Hepatocyte (in vitro differentiated cells): ENCODE data around the gene SLC5A10. TPM values are rescaled to one million over a fixed set of nuclear protein-coding genes. Genes with fewer than 3 reads are reported as not detected.

Experiments used
- DNase-seq: peaks from one replicate; pipeline ENCODE4 v3.0.0-alpha.2; 2016; ENCODE audit warnings: low spot score
- H2AFZ ChIP-seq: fragments of 200-600 bp; sonication (generic); 2 replicates; pipeline ENCODE4 v1.6.0; 2016; ENCODE audit warnings: antibody characterized with exemption, mild to moderate bottlenecking
- H3K27ac ChIP-seq: fragments of 200-600 bp; sonication (generic); 2 replicates; pipeline ENCODE4 v1.5.1; 2016; ENCODE audit warnings: mild to moderate bottlenecking
- H3K27me3 ChIP-seq: fragments of 200-600 bp; sonication (generic); 2 replicates; pipeline ENCODE4 v1.6.1; 2016
- H3K36me3 ChIP-seq: fragments of 200-600 bp; sonication (generic); replicated peaks from 2 replicates; pipeline ENCODE4 v1.5.1; 2016; ENCODE audit warnings: low read depth; ENCODE audit not compliant: insufficient read depth
- H3K4me1 ChIP-seq: fragments of 200-600 bp; sonication (generic); 2 replicates; pipeline ENCODE4 v1.5.1; 2016; ENCODE audit warnings: mild to moderate bottlenecking, moderate library complexity; ENCODE audit not compliant: insufficient read depth
- H3K4me2 ChIP-seq: fragments of 200-600 bp; sonication (generic); 2 replicates; pipeline ENCODE4 v1.6.0; 2016
- H3K4me3 ChIP-seq: fragments of 200-600 bp; sonication (generic); 2 replicates; pipeline ENCODE4 v1.5.1; 2016; ENCODE audit warnings: mild to moderate bottlenecking
- H3K79me2 ChIP-seq: fragments of 200-600 bp; sonication (generic); 2 replicates; pipeline ENCODE4 v1.6.0; 2017; ENCODE audit warnings: mild to moderate bottlenecking
- H3K9me2 ChIP-seq: fragments of 200-600 bp; sonication (generic); replicated peaks from 2 replicates; pipeline ENCODE4 v1.6.0; 2017; ENCODE audit warnings: mild to moderate bottlenecking; ENCODE audit not compliant: insufficient read depth
- H3K9me3 ChIP-seq: fragments of 200-600 bp; sonication (generic); 2 replicates; pipeline ENCODE4 v1.5.1; 2016; ENCODE audit warnings: low read depth, mild to moderate bottlenecking
- H4K20me1 ChIP-seq: fragments of 200-600 bp; sonication (generic); 2 replicates; pipeline ENCODE4 v1.6.0; 2016; ENCODE audit warnings: mild to moderate bottlenecking; ENCODE audit not compliant: insufficient read depth, poor library complexity, severe bottlenecking
- EZH2 ChIP-seq: fragments of 200-600 bp; sonication (generic); IDR thresholded peaks from 2 replicates; pipeline ENCODE4 v1.6.1; 2016; ENCODE audit warnings: antibody characterized with exemption, mild to moderate bottlenecking, borderline replicate concordance
- EZH2phosphoT487 ChIP-seq: fragments of 200-600 bp; sonication (generic); IDR thresholded peaks from one replicate; pipeline ENCODE4 v1.6.1; 2018; ENCODE audit warnings: antibody characterized with exemption, mild to moderate bottlenecking, low read depth, moderate library complexity; ENCODE audit not compliant: unreplicated experiment, severe bottlenecking
- WGBS: methylation state at CpG from one replicate; pipeline ENCODE4 v1.1.6; 2016; ENCODE audit warnings: low lambda C conversion rate; ENCODE audit errors: missing lambda C conversion rate; 5-methylcytosine and 5-hydroxymethylcytosine counted together
- polyA plus RNA-seq: library from polyadenylated mRNA; unstranded; fragments of >200 nt; fragmentation: Nextera tagmentation; extraction: Ambion mirVana; gene quantifications from 2 replicates; pipeline ENCODE4 v1.2.1, GENCODE V29; 2016
- total RNA-seq: library from RNA; depleted of rRNA; stranded (reverse); fragments of >200 nt; gene quantifications from 2 replicates; pipeline ENCODE4 v1.2.3, GENCODE V29; 2014
- TF ChIP-seq, protein P1 (sequence below): fragments of 200-600 bp; sonication (generic); IDR thresholded peaks from 2 replicates; pipeline ENCODE4 v1.5.1; 2016; ENCODE audit warnings: antibody characterized with exemption, mild to moderate bottlenecking; ENCODE audit not compliant: poor library complexity

SLC5A10 gene
- total and polyA plus RNA-seq, 2 experiments from 2014 or later, result 0.22 TPM; not detected in 1

DNA sequence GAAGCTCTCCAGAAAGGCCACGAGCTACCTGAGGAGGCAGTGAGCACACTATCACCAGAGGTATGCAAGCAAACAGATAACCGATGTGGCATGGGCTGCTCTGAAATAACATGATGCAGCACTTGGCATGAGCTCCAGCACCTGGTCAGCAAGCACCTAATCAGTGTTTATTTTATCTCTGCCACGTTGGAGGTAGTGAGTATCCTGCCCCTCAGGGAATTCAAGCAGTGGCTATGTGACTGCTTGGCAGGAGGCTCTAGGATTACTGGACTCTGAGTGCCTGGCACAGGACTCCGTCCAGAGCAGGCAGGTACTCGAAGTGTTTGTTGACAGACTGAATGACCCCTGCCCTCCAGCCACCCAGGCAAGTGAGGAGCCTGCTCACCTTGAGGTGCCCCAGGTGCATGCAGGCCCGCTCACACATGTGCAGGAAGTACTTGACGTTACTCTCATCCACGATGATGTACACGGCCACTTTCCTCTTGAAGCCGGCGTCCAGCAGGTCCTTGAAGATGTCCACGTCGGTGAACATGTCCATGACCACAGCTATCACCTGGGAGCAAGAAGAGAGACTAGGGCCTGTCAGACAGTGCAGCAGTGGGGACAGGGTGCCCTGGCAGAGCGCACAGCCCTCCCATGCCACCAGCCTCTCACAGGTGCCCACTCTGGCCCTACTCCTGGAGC is 36.0 kb downstream of the SLC5A10 start:
- no peaks in the 10 kb centered on the region for H3K36me3 ChIP-seq
- H2AFZ ChIP-seq, result no peak overlapping the region
- TF ChIP-seq EZH2, result no peak
- no peak for TF ChIP-seq EZH2phosphoT487
- TF ChIP-seq, protein P1, sequence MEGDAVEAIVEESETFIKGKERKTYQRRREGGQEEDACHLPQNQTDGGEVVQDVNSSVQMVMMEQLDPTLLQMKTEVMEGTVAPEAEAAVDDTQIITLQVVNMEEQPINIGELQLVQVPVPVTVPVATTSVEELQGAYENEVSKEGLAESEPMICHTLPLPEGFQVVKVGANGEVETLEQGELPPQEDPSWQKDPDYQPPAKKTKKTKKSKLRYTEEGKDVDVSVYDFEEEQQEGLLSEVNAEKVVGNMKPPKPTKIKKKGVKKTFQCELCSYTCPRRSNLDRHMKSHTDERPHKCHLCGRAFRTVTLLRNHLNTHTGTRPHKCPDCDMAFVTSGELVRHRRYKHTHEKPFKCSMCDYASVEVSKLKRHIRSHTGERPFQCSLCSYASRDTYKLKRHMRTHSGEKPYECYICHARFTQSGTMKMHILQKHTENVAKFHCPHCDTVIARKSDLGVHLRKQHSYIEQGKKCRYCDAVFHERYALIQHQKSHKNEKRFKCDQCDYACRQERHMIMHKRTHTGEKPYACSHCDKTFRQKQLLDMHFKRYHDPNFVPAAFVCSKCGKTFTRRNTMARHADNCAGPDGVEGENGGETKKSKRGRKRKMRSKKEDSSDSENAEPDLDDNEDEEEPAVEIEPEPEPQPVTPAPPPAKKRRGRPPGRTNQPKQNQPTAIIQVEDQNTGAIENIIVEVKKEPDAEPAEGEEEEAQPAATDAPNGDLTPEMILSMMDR, result no peak
- no peak overlapping the region for H3K4me3 ChIP-seq
- H3K9me3 ChIP-seq, result no peaks in the 10 kb centered on the region
- 84% methylated on average over 14 of the region's 14 CpGs for WGBS
- no peaks in the 10 kb centered on the region for H4K20me1 ChIP-seq
- no peaks in the 10 kb centered on the region for H3K9me2 ChIP-seq
- H3K4me2 ChIP-seq, result no peak overlapping the region
- no peak for DNase-seq
- H3K4me1 ChIP-seq, result peaks cover 7% of the 10 kb centered on the region
- H3K27ac ChIP-seq, result peak overlapping the region; percentile 93
- peaks cover 20% of the 10 kb centered on the region for H3K79me2 ChIP-seq
- no peaks in the 10 kb centered on the region for H3K27me3 ChIP-seq

DNA sequence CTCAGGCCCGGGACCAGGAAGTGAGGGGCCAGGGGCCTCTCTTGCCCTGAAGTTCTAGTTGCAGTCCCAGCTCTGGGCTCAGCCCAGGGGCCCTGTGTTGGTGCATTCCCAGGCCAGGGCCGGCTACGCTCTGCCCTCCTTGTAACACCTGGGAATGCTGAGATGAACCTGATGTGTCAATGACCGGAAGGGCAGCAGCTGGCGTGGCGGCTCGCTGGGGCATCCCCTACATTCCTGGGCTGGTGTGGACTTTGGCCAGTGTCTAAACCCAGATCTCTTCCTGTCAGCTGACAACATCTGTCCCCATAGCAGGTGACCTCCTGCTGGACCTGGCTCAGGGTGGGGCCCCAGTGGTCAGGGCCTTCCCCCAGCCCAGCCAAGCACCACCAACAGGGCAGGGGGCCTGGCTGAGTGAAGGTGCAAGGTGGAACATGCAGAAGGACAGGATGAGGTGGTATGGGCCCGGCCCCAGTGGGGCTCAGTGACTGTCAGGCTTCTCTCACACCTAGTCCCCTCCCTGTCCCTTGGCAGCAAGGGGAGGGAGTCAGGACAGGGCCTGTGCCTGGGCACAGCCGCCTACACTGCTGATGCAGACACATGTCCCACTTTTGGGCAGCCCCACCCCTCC is 36.7 kb downstream of the SLC5A10 start:
- Histone ChIP-seq H3K27ac (peak overlapping the region; percentile 93), H3K4me3 (no peak overlapping the region), H3K36me3 (no peaks in the 10 kb centered on the region), H3K9me3 (no peaks in the 10 kb centered on the region), H2AFZ (no peak overlapping the region), H4K20me1 (no peaks in the 10 kb centered on the region), H3K4me2 (no peak overlapping the region), H3K4me1 (peaks cover 7% of the 10 kb centered on the region), H3K9me2 (no peaks in the 10 kb centered on the region), H3K79me2 (peaks cover 24% of the 10 kb centered on the region), H3K27me3 (no peaks in the 10 kb centered on the region)
- DNase-seq, result peak; percentile 88
- no peak for TF ChIP-seq EZH2
- TF ChIP-seq, protein P1, result no peak
- TF ChIP-seq EZH2phosphoT487, result no peak
- 81% methylated on average over 7 of the region's 9 CpGs for WGBS

DNA sequence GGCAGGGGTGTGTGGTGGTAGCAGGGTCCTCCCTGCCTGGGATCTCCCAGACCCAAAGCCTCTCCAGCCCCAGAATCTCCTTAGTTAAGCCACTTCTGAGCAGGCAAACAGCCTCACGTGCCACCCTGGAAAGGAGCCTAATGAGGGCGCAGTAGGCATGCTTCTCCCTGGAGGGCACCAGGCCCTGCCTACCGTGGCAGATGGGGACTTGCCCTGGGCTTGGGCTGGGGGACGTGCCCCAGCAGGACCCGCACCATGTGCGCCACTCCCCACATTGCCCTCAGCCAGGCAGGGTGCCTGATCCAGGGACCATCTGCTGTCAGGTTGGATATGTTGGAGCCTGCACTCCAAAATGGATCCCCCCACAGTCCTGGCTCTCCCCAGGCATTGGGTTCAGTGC is 38.4 kb downstream of the SLC5A10 start:
- Histone ChIP-seq H3K4me1 (peaks cover 15% of the 10 kb centered on the region), H4K20me1 (peaks cover 6% of the 10 kb centered on the region), H3K79me2 (peaks cover 41% of the 10 kb centered on the region), H2AFZ (no peak overlapping the region), H3K4me3 (no peak overlapping the region), H3K36me3 (no peaks in the 10 kb centered on the region), H3K27me3 (no peaks in the 10 kb centered on the region), H3K9me3 (peaks cover 5% of the 10 kb centered on the region), H3K27ac (peak overlapping the region; percentile 88), H3K9me2 (no peaks in the 10 kb centered on the region), H3K4me2 (no peak overlapping the region)
- no peak for DNase-seq
- no peak for TF ChIP-seq EZH2phosphoT487
- TF ChIP-seq, protein P1, result no peak
- TF ChIP-seq EZH2, result no peak
- WGBS, result 94% methylated on average over 6 of the region's 6 CpGs
